H1 (cell line): ENCODE results near the gene KCNC2. TPM values are rescaled to one million over a fixed set of nuclear protein-coding genes. Genes with fewer than 3 reads are reported as not detected.

Experiments used
- CTCF ChIA-PET: fragments of 300-600 bp; sonication (Branson Sonifier 250); formaldehyde crosslinking; loops from one replicate; lab custom pipeline; 2021; ENCODE audit not compliant: partially characterized antibody; lab: Charles Lee
- POLR2A ChIA-PET: fragments of 300-600 bp; sonication (Branson Sonifier 250); formaldehyde crosslinking; loops from one replicate; lab custom pipeline; 2021; ENCODE audit warnings: inconsistent platforms; ENCODE audit not compliant: partially characterized antibody; lab: Charles Lee
- DNase-seq, 2 experiments: peaks; one replicate each; pipeline versions ENCODE4 v3.0.0 to v3.0.0-alpha.2; 2010 to 2022; ENCODE audit warnings: low spot score in 2 of 2, low read depth in 1 of 2, mixed read lengths in 1 of 2
- FAIRE-seq: peaks from 2 replicates; lab custom pipeline; 2011; peaks lifted over from hg19 to GRCh38; lab: Jason Lieb, UNC
- H2AFZ ChIP-seq: 2 replicates; pipeline ENCODE4 v1.8.1; 2012; ENCODE audit warnings: low read length, inconsistent platforms
- H2AK5ac ChIP-seq: 2 replicates; pipeline ENCODE4 v1.6.1; 2013; ENCODE audit warnings: low read depth, low read length
- H2BK120ac ChIP-seq: replicated peaks from 2 replicates; pipeline ENCODE3; 2013; ENCODE audit warnings: low read depth, low read length, inconsistent platforms
- H2BK12ac ChIP-seq: 2 replicates; pipeline ENCODE4 v1.6.1; 2013; ENCODE audit warnings: low read depth, low read length
- H2BK15ac ChIP-seq: 2 replicates; pipeline ENCODE4 v1.6.1; 2013; ENCODE audit warnings: low read length
- H2BK20ac ChIP-seq: 2 replicates; pipeline ENCODE4 v1.6.1; 2013; ENCODE audit warnings: low read length
- H2BK5ac ChIP-seq: 2 replicates; pipeline ENCODE4 v1.6.1; 2013; ENCODE audit warnings: low read depth, low read length
- H3K14ac ChIP-seq: 2 replicates; pipeline ENCODE4 v1.6.1; 2013; ENCODE audit warnings: inconsistent platforms; ENCODE audit not compliant: insufficient read length
- H3K18ac ChIP-seq: 2 replicates; pipeline ENCODE4 v1.6.1; 2013; ENCODE audit warnings: low read length; ENCODE audit errors: extremely low read depth
- H3K23ac ChIP-seq: 2 replicates; pipeline ENCODE4 v1.6.1; 2013; ENCODE audit warnings: inconsistent platforms; ENCODE audit not compliant: insufficient read length
- H3K23me2 ChIP-seq: 2 replicates; pipeline ENCODE4 v1.6.1; 2013; ENCODE audit warnings: low read depth, low read length
- H3K27ac ChIP-seq: 2 replicates; pipeline ENCODE4 v1.6.1; 2011; ENCODE audit warnings: low read depth, low read length, inconsistent platforms
- H3K27me3 ChIP-seq, 4 experiments: replicated peaks in 1 of 4; 1 replicate in 1 of 4; 2 replicates in 3 of 4; pipeline versions ENCODE4 v1.6.1 to v1.8.1; 2011 to 2013; ENCODE audit warnings: low read length in 3 of 4, mild to moderate bottlenecking in 3 of 4, inconsistent platforms in 2 of 4, mixed read lengths in 2 of 4, moderate library complexity in 1 of 4; ENCODE audit not compliant: control insufficient read depth in 3 of 4, insufficient read depth in 3 of 4; ENCODE audit errors: extremely low read depth in 1 of 4
- H3K36me3 ChIP-seq, 4 experiments: 2 replicates each; pipeline versions ENCODE4 v1.6.1 to v1.8.1; 2011 to 2013; ENCODE audit warnings: mild to moderate bottlenecking in 4 of 4, low read length in 3 of 4, moderate library complexity in 2 of 4, control low read depth in 1 of 4, inconsistent platforms in 1 of 4; ENCODE audit not compliant: insufficient read depth in 4 of 4, control insufficient read depth in 2 of 4
- H3K4ac ChIP-seq: replicated peaks from 2 replicates; pipeline ENCODE3; 2013; ENCODE audit warnings: low read length, low read depth, mixed read lengths, inconsistent platforms; ENCODE audit not compliant: insufficient read length
- H3K4me1 ChIP-seq, 4 experiments: replicated peaks in 1 of 4; 1 replicate in 1 of 4; 2 replicates in 3 of 4; pipeline versions ENCODE4 v1.6.1 to v1.8.1; 2011 to 2013; ENCODE audit warnings: low read length in 3 of 4, inconsistent platforms in 2 of 4, mixed read lengths in 1 of 4; ENCODE audit not compliant: insufficient read depth in 4 of 4, control insufficient read depth in 3 of 4
- H3K4me2 ChIP-seq, 2 experiments: 2 replicates each; pipeline versions ENCODE4 v1.6.1 to v1.8.1; 2011 to 2013; ENCODE audit warnings: low read depth in 2 of 2, low read length in 2 of 2, control low read depth in 1 of 2, inconsistent platforms in 1 of 2, mild to moderate bottlenecking in 1 of 2; ENCODE audit not compliant: insufficient read depth in 1 of 2
- H3K4me3 ChIP-seq, 4 experiments: fragments of 200-600, 300-600 bp in 1 of 4; sonication (generic), shearing (Covaris generic), sonication (Bioruptor Twin) in 1 of 4; 2 replicates each; pipeline versions ENCODE4 v1.5.1 to v1.8.1; 2011 to 2016; ENCODE audit warnings: low read length in 4 of 4, low read depth in 3 of 4, control low read depth in 2 of 4, inconsistent platforms in 2 of 4, mild to moderate bottlenecking in 2 of 4, mixed read lengths in 1 of 4, moderate library complexity in 1 of 4; ENCODE audit not compliant: insufficient read depth in 2 of 4; ENCODE audit errors: extremely low read depth in 1 of 4
- H3K56ac ChIP-seq: replicated peaks from 2 replicates; pipeline ENCODE3; 2013; ENCODE audit warnings: low read depth, mild to moderate bottlenecking, mixed read lengths, low read length, inconsistent platforms; ENCODE audit not compliant: insufficient read length
- H3K79me1 ChIP-seq: 2 replicates; pipeline ENCODE4 v1.6.1; 2013; ENCODE audit warnings: low read depth, low read length, control low read depth
- H3K79me2 ChIP-seq, 2 experiments: 2 replicates each; pipeline versions ENCODE4 v1.6.1 to v1.8.1; 2012 to 2013; ENCODE audit warnings: low read length in 2 of 2, mild to moderate bottlenecking in 2 of 2, inconsistent platforms in 1 of 2; ENCODE audit not compliant: insufficient read depth in 2 of 2, control insufficient read depth in 1 of 2
- H3K9ac ChIP-seq, 4 experiments: replicated peaks in 1 of 4; 1 replicate in 1 of 4; 2 replicates in 3 of 4; pipeline versions ENCODE4 v1.6.1 to v1.8.1; 2011 to 2013; ENCODE audit warnings: low read depth in 3 of 4, low read length in 3 of 4, control low read depth in 2 of 4, mild to moderate bottlenecking in 2 of 4, moderate library complexity in 2 of 4, inconsistent platforms in 1 of 4; ENCODE audit errors: extremely low read depth in 1 of 4
- H3K9me3 ChIP-seq, 2 experiments: 2 replicates each; pipeline versions ENCODE4 v1.6.1 to v1.8.1; 2012 to 2013; ENCODE audit warnings: mild to moderate bottlenecking in 2 of 2, moderate library complexity in 2 of 2, control low read depth in 1 of 2, inconsistent platforms in 1 of 2, low read depth in 1 of 2, low read length in 1 of 2, mixed read lengths in 1 of 2; ENCODE audit not compliant: insufficient read depth in 2 of 2
- H4K20me1 ChIP-seq, 2 experiments: replicated peaks in 1 of 2; 2 replicates each; pipeline versions ENCODE3 to v1.8.1; 2011 to 2013; ENCODE audit warnings: inconsistent platforms in 2 of 2, low read length in 2 of 2, mild to moderate bottlenecking in 1 of 2; ENCODE audit not compliant: insufficient read depth in 2 of 2, control insufficient read depth in 1 of 2
- H4K5ac ChIP-seq: 2 replicates; pipeline ENCODE4 v1.6.1; 2013; ENCODE audit warnings: low read length, low read depth, mixed read lengths, inconsistent platforms; ENCODE audit not compliant: insufficient read length
- H4K8ac ChIP-seq: 2 replicates; pipeline ENCODE4 v1.8.0; 2013; ENCODE audit warnings: mild to moderate bottlenecking, moderate library complexity, low read length, inconsistent platforms; ENCODE audit not compliant: insufficient read depth; ENCODE audit errors: extremely low read depth
- H4K91ac ChIP-seq: replicated peaks from 2 replicates; pipeline ENCODE3; 2013; ENCODE audit warnings: low read length, mixed read lengths, inconsistent platforms; ENCODE audit not compliant: insufficient read length
- ASH2L ChIP-seq: fragments of 200-600, 300-600 bp; sonication (generic); IDR thresholded peaks from one replicate; pipeline ENCODE4 v1.7.1; 2017; ENCODE audit warnings: low read length
- BACH1 ChIP-seq: IDR thresholded peaks from 2 replicates; pipeline ENCODE4 v1.6.1; 2012; ENCODE audit warnings: low read length, improper control_type of control experiment
- CHD1 ChIP-seq: IDR thresholded peaks from 2 replicates; pipeline ENCODE4 v1.6.1; 2012; ENCODE audit warnings: low read depth, low read length, improper control_type of control experiment
- FOSL1 ChIP-seq: IDR thresholded peaks from 2 replicates; pipeline ENCODE4 v1.6.1; 2011; ENCODE audit warnings: mild to moderate bottlenecking, low read depth, low read length, moderate library complexity; ENCODE audit not compliant: insufficient read depth
- JUND ChIP-seq: IDR thresholded peaks from 2 replicates; pipeline ENCODE4 v1.6.1; 2011; ENCODE audit warnings: mild to moderate bottlenecking, improper control_type of control experiment, low read length
- KDM4A ChIP-seq: IDR thresholded peaks from one replicate; pipeline ENCODE4 v1.7.1; 2012; ENCODE audit warnings: low read depth, mild to moderate bottlenecking, moderate library complexity, low read length, inconsistent platforms; ENCODE audit not compliant: severe bottlenecking
- NANOG ChIP-seq: IDR thresholded peaks from 2 replicates; pipeline ENCODE4 v1.6.1; 2011; ENCODE audit warnings: low read length, low read depth, mild to moderate bottlenecking, inconsistent platforms; ENCODE audit not compliant: insufficient read depth, poor library complexity, severe bottlenecking
- RXRA ChIP-seq: IDR thresholded peaks from 2 replicates; pipeline ENCODE4 v1.6.1; 2011; ENCODE audit warnings: low read depth, mild to moderate bottlenecking, low read length, moderate library complexity; ENCODE audit not compliant: insufficient read depth
- SIN3A ChIP-seq, 2 experiments: IDR thresholded peaks in 1 of 2; conservative IDR thresholded peaks in 1 of 2; 2 replicates each; pipeline ENCODE4 v1.6.1; 2011 to 2012; ENCODE audit warnings: low read length in 2 of 2, improper control_type of control experiment in 1 of 2, low read depth in 1 of 2, mild to moderate bottlenecking in 1 of 2
- TAF7 ChIP-seq: optimal IDR thresholded peaks from 2 replicates; pipeline ENCODE3; 2011; ENCODE audit warnings: low read depth, mild to moderate bottlenecking, inconsistent platforms, low read length, moderate library complexity, borderline replicate concordance
- YY1 ChIP-seq: IDR thresholded peaks from 2 replicates; pipeline ENCODE4 v1.6.1; 2011; ENCODE audit warnings: low read depth, mild to moderate bottlenecking, low read length
- WGBS, 2 experiments: shearing (Covaris generic) in 1 of 2; methylation state at CpG; one replicate each; pipeline versions ENCODE4 v1.1.6 to v1.1.7; 2013 to 2015; ENCODE audit warnings: low lambda C conversion rate in 2 of 2, mixed read lengths in 2 of 2, inconsistent platforms in 1 of 2, low coverage in 1 of 2, missing lambda C conversion rate in 1 of 2; ENCODE audit not compliant: insufficient replicate concordance in 2 of 2, insufficient coverage in 1 of 2, insufficient read length in 1 of 2; ENCODE audit errors: extremely low coverage in 1 of 2, missing lambda C conversion rate in 1 of 2; 5-methylcytosine and 5-hydroxymethylcytosine counted together
- polyA plus RNA-seq, 7 experiments: library from polyadenylated mRNA; depleted of rRNA in 3 of 7; stranded (reverse) in 5 of 7; unstranded in 2 of 7; fragments of >200 nt in 5 of 7; fragments of 200-250 nt in 2 of 7; gene quantifications; 1 replicate in 5 of 7; 2 replicates in 1 of 7; 4 replicates in 1 of 7; pipeline versions ENCODE4 v1.2.1 to v1.2.3, GENCODE V29; 2011 to 2013; ENCODE audit warnings: missing spikeins in 2 of 7, mixed read lengths in 2 of 7
- total RNA-seq: library from RNA; stranded (reverse); fragmentation: NEBNext Ultra II Directional; extraction: Animal tissue kit (Norgen Biotek cat#: 25700); gene quantifications from 2 replicates; pipeline ENCODE4 v1.2.1, GENCODE V29; 2021
- TF ChIP-seq, protein P1 (sequence below): IDR thresholded peaks from 2 replicates; pipeline ENCODE4 v1.6.1; 2011; ENCODE audit warnings: low read depth, mild to moderate bottlenecking, low read length; ENCODE audit not compliant: insufficient read depth

Gene KCNC2
- total and polyA plus RNA-seq, 2 of the 8 experiments (the other 6 are each of a cell fraction or from before 2014, with no cell fraction given), result 0.03 TPM; not detected in 1

GRCh38 chr12:75047885-75048525, 161.6 kb downstream of the KCNC2 start:
- Histone ChIP-seq H3K9ac (peak overlapping the region in 1 of 4 experiments; percentile 34; a peak in 1 of 7 replicates), H3K27me3 (no peaks in the 10 kb centered on the region), H3K56ac (no peak overlapping the region), H3K4me2 (no peak overlapping the region), H2BK5ac (no peak overlapping the region), H3K4ac (no peak overlapping the region), H3K14ac (no peak overlapping the region), H3K23me2 (no peaks in the 10 kb centered on the region), H3K4me1 (no peaks in the 10 kb centered on the region), H3K79me1 (no peaks in the 10 kb centered on the region), H3K36me3 (no peaks in the 10 kb centered on the region), H3K4me3 (no peak overlapping the region), H4K5ac (no peak overlapping the region), H3K18ac (no peak overlapping the region), H2BK120ac (no peak overlapping the region), H2BK20ac (no peak overlapping the region), H3K9me3 (no peaks in the 10 kb centered on the region), H2AK5ac (no peak overlapping the region), H3K79me2 (no peaks in the 10 kb centered on the region), H4K8ac (no peak overlapping the region), H2BK15ac (no peak overlapping the region), H3K23ac (no peak overlapping the region), H2AFZ (0 out of 2 replicates have a peak overlapping the region, but pooled peaks have one; percentile 26), H3K27ac (no peak overlapping the region), H4K91ac (no peak overlapping the region), H2BK12ac (no peak overlapping the region), H4K20me1 (no peaks in the 10 kb centered on the region)
- POLR2A ChIA-PET, result no interaction called here
- CTCF ChIA-PET, result no interaction called here
- no peak for FAIRE-seq
- 97% methylated on average over 10 of the region's 10 CpGs; no CpG with 5 or more reads in 1 of the 2 experiments for WGBS, 2 experiments
- DNase-seq, result no peak
- TF ChIP-seq RXRA (no peak), KDM4A (no peak), SIN3A (conservative IDR thresholded peaks at IDR 0.05 in 1 of 2, IDR thresholded peaks at IDR 0.05 in 1 of 2; ENCODE audit: low read depth in 1 of 2, low read length in 2 of 2) (no peak), NANOG (no peak), ASH2L (no peak), TAF7 (no peak), CHD1 (no peak), FOSL1 (no peak), JUND (no peak), YY1 (no peak), BACH1 (no peak)
- TF ChIP-seq, protein P1, sequence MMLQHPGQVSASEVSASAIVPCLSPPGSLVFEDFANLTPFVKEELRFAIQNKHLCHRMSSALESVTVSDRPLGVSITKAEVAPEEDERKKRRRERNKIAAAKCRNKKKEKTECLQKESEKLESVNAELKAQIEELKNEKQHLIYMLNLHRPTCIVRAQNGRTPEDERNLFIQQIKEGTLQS, result no peak
